NOMO-1 treated with dmso at 0.1 percent for 144 hours (cell line): ENCODE data around the gene CCDC160.
"Not testable (repeated sequence)": the region's sequence is repeated elsewhere in the genome, so short reads cannot be mapped to it uniquely, and the experiment has no call there.

Source experiments
- DNase-seq: peaks from one replicate; lab custom pipeline; 2025; ENCODE audit not compliant: unreplicated experiment; lab: John Stamatoyannopoulos, UW

Gene CCDC160

DNA sequence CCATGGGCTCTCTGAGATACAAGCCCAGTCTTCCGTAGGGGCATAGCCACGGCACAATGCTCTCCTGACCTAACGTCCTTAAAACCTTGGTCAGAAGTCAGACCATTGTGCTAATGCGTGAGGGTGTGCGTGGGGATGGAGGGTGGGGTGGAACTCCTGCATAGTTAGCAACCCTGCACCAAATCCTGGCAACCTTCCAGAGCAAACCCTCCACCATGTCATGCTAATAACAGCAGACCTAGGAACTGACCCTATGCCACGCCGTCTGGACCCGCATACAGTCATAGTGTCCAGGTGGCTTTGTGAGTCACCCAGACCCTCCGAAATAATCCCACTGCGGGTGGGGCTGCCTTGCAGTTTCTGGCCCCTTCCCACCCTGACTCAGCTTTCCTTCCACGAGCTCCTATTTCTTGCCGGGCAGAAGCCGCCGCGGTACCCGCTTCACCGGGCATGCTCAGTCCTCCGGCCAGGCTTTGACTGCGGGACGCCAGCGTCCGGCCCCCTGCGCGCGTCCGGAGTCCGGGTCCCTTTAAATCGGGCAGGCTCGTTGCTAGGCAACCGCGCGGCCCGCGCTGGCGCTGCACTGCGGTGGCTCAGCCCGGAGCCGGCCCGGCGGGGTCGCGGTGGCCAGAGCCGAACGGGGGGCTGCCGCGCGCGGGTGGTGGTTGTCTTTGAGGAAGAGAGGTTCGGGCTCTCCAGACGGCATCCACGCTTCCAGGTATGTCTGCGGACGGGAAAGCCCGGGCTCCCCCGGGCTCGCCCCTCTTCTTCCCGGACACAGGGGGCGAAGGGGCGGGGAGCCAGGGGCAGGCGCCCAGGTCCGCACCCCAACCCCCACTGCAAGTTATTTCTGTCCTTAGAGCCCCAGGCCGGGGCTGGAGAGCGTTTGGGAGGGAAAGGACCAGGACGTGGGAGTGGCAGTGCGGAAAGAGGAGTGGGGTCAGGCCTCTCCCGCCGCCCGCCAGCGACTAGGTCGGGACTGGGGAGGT lies at the start of gene CCDC160:
CCDC160 (plus strand) TSS at position 557 of the 989 bp plus-strand sequence. CDS start 7,619 bp downstream, outside the sequence.
- DNase-seq: no peak

DNA sequence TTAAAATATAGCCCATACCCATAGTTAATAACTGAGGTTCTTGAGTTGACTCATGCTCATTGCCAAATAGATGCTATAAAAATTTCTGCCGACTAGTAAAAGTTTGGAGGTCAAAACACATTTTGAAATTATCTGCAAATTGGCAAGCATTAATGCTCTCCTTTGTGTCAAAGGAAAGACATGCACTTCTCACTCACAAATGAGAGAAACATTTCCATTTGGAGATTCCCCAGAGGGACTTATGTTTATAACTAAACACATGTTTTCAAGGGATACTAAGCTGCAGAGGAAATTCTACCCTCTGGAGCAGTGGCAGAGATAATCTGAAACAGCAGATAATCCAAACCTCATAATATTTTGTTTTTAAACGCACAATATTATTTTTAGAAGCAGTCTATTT lies 45.7 kb upstream of the CCDC160 start:
- DNase-seq: no peak

DNA sequence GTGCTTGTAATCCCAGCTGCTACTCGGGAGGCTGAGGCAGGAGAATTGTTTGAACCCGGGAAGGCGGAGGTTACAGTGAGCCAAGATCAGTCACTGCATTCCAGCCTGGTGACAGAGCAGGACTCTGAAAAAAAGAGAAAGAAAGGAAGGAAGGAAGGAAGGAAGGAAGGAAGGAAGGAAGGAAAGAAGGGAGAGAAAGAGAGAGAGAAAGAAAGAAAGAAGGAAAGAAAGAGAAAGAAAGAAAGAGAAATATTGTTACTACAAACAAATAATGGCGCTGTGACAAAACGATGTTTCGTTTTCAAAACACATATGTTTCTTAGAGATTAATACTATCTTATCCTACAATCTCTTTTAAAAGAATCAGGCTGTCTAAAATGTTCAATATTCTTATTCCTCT lies 42.1 kb upstream of the CCDC160 start:
- DNase-seq: no peak

DNA sequence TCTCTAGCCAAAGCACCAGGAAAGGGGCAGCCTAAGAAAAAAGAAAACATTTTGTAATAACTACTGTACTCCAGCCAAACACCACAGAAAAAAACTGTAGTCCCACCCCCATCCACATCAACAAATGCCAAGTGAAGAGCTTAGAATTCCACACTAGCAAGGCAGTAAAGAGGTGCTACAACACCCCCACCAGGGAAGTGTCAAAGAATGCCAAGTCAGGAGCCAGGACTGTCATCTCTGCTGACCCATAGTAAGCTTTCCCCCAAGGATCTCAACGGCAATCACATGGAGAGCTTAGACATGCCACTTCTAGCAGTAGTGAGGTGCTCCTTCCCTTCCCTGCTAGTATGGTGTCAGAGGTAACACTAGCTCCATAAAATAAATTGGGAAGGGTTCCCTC lies 34.4 kb upstream of the CCDC160 start:
- DNase-seq: no peak

DNA sequence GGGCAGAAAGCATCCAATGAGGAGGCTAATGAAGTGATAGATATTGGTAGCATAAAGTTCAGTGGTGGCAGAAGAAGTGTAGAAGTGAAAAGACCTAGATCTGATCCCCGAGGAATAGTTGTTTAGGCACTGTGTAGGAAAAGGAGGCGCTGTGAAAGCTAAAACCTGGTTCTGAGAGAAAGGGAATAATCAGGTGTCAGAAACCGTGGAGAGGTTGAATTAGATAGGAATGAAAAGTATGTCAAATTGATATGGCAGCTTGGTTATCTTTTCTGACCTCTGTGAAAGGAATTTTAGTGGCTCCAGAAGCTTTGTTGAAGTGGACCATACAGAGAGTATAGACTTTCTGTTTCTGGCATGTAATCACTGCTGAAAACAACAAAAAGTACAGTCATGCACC lies 30.8 kb upstream of the CCDC160 start:
- no peak for DNase-seq

DNA sequence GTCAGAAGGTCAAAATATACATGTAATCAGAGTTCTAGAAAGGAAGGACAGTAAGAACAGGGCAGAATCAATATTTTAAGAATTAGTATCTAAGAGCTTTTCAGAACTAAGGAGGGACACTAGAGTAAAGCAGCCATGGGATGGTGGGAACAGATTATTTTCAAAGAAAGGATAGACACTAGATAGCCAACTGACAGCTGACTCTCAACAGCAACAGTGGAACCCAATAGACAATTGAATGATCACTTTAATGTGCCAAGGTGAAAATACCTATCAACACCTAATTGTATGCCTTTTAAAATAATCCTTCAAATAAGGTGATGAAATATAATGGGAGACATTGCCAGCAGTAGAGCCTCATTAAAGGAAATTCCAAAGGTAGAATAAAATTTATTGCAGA lies 26.5 kb upstream of the CCDC160 start:
- no peak for DNase-seq

DNA sequence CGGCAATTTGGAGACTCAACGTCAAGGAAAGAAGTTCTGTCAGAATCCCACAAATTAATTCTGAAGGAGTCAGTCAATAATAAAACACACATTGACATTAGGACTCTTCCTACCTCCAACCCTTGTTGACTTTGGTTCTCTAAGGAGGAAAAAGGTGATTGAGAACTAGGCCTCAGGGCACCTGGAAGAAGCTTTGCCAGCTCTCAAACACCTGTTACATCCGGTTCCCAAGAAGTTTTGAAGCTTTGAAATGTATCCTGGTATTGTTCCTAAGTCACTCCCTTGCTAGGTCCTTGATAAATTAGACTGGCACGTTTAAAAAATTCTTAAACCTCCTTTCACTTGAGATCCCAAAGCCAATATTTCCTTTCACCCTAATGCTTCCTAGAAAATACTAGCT lies 1.7 kb upstream of the CCDC160 start:
- no peak for DNase-seq

DNA sequence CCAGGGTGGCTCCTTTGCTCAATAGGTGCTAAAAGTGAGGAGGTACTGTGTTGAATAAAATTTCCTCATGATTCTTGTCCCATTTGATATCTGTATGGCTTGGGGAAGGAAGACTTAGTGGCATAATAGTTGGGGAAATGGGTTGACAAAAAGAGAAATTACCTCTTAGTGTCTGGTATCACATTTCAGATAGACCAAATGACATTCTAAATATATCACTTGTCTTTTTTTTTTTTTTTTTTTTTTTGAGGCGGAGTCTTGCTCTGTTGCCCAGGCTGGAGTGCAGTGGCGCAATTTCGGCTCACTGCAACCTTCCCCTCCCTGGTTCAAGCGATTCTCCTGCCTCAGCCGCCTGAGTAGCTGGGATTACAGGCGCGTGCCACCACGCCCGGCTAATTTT lies 1.2 kb downstream of the CCDC160 start:
- not testable (repeated sequence) for DNase-seq

DNA sequence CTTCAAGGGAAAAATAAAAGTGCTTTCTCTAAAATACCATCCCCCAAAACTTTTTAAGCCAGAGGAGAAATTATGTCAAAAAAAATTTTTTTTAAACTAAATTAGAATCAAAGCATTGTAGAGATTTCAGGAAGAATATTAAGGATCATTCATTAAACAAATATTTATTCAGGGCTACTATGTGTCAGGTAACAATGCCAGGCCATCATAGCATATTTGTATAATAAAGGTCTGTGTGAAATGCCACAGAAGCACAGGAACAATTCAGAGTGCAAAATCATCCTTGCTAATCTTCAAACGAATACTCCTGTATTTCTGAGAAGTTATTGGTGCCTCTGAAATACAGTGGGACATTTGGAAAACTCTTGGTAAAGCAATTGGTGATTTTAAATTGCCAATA lies 2.0 kb downstream of the CCDC160 start:
- no peak for DNase-seq

DNA sequence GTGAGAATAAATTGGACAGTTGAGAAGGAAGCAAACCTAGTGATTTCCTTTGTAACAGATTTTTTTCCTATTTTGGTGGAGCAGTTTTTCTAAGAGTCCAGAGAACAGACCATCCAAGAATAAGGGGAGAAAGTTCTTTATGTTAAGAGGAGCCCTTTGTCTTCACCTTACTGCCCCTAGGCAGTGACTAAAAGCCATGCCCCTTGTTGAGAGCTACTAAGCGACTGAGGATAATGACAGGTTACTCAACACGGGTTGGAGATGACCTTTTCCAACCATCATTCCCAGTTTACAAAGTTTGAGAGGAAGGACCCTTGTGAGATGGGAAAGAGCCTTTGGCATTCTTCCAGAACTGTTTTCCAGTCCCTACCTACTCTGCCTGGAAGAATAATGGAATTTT lies 3.2 kb downstream of the CCDC160 start:
- no peak for DNase-seq

DNA sequence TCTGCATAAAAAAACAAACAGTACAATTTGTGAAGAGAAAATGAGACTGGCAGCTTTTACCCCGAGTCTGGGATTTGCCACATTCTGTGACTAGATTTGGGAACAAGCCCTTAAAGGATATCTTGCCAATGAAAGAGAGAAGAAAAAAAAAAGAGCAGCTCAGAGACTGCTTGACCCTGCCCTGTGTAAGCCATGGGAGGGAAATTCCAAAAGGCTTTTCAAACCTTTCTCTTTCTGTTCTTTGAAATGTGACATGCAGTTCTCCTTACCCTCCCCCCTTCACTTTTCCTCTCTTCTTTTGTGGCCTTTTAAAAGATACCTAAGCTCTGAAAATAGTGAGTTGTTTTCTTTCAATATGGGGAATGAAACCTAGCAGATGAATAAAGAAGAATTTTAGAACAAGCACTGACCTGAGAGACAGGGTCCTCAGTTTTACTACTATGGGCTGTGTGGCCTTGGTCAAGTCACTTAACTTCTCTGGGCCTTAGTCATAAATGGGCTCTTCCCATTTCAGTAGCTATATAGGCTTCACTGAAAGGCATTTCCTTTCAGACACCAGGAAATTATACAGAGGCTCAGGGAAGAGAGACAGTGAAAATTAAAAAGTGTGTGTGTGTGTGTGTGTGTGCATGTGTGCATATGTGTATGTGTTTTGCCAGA lies 5.1 kb downstream of the CCDC160 start:
- DNase-seq: no peak

DNA sequence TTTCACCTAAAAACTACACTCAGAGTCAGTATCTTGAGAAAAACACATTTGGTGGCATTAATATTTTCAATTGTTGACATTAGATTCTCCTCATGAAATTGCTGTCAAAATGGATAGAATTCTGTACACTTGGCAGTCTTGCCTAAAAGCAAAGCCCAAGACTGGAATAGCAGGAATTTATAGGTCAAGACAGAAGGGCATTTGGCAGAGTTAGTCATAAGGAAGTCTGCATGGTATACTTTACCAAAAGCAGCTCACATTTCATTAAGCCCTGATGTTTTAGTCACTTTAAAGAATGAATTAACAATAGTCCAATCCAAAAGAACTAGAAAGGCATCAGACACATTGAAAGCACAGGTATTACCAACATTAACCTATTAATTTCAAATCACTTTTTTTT lies 7.1 kb downstream of the CCDC160 start:
- DNase-seq: no peak

DNA sequence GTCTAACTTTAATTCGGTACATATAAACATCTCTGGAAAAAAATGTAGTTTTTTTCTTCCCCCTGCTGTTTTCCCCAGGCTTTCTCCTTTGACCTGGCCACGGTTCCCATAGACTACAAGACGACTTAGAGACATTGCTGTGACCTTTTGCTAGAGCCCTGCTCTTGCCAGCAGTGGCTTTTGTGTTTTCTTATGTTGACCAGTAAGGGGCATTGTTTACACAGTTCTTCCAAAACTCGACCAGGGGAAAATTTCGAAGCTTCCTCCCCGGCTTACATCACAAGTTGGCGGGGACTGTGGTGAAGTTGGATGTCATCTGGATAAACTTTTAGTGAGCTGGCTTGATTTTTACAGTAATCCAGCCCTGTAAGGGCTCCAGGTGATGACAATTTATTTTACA lies 9.3 kb downstream of the CCDC160 start:
- no peak for DNase-seq

DNA sequence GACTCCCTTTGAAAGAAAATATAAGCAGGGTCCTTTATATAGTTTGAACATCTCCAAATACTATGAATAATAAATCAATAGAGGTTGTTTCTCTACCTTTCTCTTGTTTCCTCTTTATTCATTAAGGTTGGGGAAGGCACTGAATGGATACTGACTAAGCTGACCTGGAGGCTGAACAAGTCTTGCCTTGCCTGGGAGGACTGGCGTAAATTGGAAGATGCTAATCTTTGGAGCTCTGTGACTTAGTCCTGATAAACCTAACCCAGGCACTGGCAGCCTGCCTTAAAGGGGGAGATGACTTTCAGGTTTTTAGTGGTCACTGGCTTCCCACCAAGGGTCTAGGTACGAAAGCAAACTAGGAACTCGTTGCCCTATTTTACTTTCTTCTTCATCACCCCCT lies 10.5 kb downstream of the CCDC160 start:
- no peak for DNase-seq

DNA sequence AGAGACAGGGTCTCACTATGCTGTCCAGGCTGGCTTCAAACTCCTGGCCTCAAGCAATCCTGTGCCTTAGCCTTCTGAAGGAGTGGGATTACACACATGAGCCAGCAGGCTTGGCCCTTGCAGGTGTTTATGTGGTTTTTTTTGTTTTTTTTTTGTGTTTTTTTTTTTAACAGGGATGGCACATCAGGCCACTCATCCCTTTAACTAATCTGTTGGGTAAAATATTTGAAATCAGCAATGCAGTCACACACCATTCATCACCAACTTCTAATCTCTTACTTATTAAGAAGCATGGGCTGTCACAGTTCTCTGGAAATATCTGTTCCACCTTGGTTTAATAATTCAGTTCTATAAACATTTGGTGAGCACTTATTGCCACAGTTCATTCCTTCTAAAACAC lies 12.3 kb downstream of the CCDC160 start:
- DNase-seq: no peak

DNA sequence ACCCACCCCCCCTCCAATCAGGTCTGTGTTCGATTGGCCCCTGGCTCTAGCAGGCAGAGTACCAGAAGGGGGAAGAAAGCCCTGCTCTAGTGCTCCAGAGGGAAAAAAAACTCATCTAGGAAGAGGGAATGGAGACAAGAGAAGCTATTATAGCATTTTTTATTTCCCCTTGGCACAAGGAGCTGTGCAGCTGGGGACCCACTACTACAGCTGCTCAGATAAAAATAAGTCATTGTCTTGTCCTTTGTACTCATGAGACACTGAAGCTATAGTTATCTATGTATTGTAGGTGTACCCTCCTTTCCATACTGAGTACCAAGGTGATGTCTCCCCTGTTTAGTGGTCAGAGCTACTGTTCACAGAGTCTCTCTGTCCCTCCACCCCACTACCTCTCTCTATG lies 14.3 kb downstream of the CCDC160 start:
- DNase-seq: no peak

DNA sequence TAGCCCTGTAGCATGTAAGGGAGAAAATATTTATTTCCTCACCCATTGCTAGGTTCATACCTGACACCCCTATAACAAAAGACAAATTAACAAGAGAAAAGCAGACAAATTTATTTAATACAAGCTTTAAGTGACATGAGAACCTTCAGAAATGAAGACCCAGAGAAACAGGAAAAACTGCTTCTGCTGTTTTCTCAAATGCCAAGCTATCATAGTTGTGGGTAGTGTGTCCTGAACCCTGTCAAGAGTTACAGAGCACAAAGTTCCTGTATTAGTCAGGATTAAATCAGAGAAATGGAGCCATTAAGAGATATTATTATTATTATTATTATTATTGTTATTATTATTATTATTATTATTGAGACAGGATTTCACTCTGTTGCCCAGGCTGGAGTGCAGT lies 17.5 kb downstream of the CCDC160 start:
- DNase-seq: no peak

DNA sequence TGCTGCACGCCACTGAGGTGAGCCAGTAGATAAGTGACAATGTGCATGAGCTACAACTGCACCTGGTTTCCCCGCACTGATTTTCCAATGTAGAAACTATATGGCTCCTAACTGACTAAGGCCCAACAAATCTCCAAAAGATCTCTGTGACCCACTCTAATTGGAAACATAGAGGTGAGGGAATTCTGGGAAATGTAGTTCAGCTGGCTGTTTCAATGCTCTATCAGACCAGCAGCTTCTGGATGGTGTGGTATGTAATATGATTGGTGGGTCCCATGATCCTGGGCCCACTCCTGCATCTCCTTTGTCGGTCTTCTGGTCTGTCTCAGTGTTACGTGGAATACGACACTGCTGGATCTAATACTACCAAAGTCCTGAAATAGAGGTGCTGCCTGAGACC lies 18.6 kb downstream of the CCDC160 start:
- DNase-seq: no peak

DNA sequence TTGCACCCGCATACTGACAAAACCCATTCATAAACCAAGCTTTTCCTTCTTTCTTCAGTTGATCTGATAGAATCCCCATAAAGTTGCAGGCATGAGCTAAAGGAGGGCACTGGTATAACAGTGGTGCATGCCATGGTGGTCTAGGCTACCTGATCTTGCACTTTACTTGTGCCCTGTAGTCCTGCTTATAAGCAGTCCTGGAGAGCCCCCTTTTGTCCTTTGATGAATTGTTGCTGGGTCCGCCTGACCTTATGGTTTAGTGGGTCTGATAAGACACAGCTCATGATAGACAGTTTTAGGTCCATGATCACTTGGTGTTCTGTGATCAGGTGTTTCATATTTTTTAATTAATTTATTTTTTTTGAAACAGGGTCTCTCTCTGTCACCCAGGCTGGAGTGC lies 19.7 kb downstream of the CCDC160 start:
- no peak for DNase-seq

DNA sequence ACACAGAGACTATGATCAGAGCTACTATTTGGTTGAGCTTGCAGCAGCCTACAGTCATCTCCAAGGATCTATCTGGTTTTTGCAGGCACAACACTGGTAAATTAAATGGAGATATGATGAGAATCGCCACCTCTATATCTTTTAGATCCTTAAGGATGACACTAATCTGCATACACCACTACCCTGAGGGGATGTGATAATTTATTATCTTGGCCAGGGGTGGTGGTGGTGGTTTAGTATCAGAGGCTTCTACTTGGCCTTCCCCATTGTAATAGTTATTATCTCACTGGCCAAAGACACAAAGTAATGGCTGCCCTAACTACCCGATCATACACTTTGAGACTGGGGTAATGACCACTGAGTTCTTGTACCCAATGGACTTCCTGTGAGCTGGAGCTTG lies 21.2 kb downstream of the CCDC160 start:
- DNase-seq: no peak

DNA sequence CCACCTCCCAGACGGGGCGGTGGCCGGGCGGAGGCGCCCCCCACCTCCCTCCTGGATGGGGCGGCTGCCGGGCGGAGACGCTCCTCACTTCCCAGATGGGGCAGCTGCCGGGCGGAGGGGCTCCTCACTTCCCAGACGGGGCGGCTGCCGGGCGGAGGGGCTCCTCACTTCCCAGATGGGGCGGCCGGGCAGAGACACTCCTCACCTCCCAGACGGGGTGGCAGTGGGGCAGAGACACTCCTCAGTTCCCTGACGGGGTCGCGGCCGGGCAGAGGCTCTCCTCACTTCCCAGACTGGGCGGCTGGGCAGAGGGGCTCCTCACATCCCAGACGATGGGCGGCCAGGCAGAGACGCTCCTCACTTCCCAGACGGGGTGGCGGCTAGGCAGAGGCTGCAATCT lies 49.0 kb downstream of the CCDC160 start:
- not testable (repeated sequence) for DNase-seq

DNA sequence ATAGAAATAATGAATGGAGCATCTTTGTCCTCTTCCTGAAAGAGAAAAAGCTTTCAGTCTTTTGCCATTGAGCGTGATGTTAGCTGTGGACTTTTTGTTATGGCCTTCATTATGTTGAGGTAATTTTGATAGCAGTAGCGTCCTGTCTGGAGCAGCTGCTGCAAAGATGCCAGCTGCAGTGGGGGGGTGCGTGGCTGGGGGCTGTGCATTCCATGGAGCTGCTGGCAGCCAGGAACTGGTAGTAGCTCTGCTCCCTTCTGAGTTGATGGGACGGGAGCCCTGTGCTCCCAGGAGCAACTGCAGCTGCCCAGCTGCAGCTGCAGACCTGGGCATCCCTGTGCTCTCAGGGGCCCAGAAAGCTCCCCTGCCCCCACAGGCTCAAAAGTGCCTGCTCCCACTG lies 50.4 kb downstream of the CCDC160 start:
- DNase-seq: no peak
